HG03457 (cell line): ENCODE results near the gene WBP2.
A peak's percentile ranks its signal among the peaks of the same experiment; 100 is the strongest.

ENCODE experiments used
- ATAC-seq: cut with Tn5 transposase; IDR thresholded peaks from one replicate; pipeline ENCODE4 v1.9.1; 2021; ENCODE audit warnings: moderate number of reproducible peaks; ENCODE audit not compliant: unreplicated experiment

The WBP2 gene

DNA sequence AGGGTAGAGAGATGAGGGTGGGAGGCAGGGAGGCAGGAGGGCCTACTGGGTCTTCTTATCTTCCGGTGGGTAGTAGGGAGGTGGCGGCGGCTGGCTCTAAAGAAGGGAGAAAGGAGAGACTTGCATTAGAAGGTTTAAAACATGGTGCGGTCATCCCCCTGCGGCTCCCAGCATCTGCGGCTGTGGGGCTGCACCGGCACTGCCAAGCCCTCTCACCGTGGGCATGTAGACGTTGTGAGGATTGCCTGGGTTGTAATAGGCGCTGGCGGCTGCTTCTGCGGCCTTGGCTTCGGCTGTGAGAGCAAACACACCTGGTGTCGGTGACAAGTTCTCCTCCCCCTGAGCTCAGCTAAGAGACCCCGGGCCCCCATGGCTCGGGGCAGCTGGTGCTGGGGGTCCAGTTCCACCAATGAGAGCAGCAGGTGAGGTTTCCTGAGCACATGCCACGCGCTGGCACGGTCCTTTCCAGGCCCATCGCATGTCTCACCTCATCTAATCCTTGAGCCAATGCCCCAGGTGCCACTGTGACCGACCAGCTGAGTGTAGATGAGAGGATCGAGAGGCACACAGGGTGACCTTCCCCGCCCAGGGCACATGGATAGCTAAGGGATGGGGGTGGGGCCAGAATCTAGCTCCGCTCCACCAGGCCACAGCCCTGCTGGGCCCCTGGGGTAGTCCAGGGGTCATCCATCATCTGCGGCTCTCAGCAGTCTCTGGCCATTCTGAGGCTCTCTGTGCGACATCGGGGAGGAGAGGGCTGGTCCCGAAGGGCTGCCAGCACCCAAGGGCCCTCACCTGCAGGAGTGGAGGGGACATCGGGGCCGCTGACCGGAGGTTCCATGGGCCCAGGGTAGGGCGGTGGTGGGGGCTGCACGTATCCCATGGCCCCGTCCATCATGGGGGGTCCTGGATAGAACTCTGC, 8.2 kb downstream of the WBP2 start:
- ATAC-seq: no peak

DNA sequence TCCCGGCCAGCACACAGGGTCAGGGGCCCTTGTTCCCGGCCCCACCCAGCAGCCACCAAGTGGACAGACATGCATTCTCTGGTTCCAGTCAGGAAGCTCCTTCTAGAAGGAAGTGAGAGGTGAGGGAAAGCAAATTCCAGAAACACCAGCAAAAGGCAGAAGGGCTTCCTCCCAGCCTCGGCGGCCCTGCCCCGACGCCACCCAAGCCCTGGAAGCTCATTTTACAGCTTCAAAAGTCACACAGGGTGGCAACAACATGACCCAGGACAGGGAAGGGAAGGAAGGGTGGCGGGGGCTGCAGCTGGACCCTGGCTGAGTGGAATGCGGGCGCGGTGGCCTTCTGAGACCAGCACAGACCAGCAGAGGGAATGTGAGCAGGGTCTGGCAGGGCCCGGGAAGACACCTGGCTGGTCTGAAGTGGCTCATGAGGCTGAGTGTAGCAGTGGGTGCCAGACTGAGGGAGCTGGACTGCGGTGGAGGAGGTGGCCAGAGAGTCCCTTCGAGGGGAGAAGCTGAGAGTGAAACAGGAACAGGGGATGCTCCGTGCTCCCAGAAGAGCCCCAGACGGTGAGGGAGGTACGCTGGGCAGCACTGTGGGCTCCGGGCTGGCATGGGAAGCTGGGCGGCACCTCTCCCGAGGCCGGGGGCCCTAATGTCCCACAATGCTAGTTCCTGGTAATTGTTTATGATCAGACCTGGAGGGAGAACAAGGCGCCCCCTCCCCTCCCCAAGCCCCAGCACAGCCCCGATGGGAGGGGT, 9.0 kb downstream of the WBP2 start:
- no peak for ATAC-seq

DNA sequence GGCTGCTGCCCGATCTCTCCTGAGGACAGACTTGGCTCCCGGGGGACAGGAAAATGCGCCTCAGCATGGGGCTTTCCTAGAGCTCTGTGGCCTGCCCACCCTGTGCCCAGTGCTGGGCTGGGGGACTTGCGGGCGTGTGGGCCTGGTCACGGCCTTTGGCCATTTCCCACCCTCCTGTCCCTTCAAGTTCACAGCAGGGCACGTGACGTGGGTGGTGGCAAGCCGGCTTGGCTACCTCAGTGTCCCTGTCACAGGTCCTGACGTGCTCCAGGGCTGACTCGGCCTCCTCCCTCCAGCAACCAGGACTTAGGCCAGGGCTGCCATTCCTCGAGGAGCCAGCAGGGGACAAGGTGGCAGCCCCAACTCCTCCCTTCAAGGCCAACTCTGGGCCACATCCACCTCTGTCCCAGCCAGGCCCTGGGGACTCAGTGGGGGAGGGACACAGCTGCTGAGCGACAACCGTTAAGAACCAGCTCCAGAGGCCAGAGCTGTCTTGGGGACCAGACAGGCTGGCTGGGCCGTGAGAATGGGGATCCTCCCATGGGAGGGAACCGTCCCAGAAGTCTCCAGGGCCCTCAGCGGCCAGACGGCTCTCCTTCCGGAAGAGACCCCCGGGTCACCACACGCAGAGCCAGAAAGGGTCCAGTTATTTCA, 9.9 kb downstream of the WBP2 start:
- peak; percentile 55 for ATAC-seq

DNA sequence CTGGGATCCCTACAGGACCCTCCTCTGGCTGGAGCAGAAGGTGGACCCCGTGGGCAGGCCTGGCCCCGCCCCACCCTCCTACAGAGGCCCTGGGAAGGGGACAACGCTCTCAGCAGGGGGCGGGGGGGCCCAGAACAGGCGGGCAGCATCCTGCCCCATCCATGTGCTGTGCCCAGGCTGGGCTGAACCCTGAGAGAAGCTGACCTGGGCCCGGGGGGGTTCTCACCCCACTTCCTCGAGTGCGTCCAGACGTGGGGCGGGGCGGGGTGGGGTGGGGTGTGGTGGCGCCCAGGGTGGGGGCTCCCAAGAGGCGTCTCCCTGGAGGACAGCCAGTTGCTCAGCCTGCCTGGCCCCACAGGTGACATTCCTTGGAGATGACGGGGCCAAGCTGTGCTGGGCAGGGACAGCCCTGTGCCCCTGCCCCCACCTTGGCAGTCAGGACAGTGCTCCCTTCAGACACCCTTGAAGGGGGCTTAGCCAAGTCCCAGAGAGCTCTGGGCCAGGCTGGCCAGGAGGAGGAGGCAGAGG, 10.5 kb downstream of the WBP2 start:
- ATAC-seq: no peak

- ATAC-seq: no peak
These were observed 11.3 kb downstream of the WBP2 start, which contains the start of gene UNC13D for GRCh38 chr17:75843577-75844529. Gene UNC13D (minus strand): TSS chr17:75844404. CDS start chr17:75844337, 67 bp downstream.

- ATAC-seq: no peak
These were observed 12.1 kb downstream of the WBP2 start for GRCh38 chr17:75842963-75843576.

GRCh38 chr17:75842411-75842810, 12.7 kb downstream of the WBP2 start:
- ATAC-seq: no peak

GRCh38 chr17:75840799-75841164, 14.4 kb downstream of the WBP2 start:
- no peak for ATAC-seq

DNA sequence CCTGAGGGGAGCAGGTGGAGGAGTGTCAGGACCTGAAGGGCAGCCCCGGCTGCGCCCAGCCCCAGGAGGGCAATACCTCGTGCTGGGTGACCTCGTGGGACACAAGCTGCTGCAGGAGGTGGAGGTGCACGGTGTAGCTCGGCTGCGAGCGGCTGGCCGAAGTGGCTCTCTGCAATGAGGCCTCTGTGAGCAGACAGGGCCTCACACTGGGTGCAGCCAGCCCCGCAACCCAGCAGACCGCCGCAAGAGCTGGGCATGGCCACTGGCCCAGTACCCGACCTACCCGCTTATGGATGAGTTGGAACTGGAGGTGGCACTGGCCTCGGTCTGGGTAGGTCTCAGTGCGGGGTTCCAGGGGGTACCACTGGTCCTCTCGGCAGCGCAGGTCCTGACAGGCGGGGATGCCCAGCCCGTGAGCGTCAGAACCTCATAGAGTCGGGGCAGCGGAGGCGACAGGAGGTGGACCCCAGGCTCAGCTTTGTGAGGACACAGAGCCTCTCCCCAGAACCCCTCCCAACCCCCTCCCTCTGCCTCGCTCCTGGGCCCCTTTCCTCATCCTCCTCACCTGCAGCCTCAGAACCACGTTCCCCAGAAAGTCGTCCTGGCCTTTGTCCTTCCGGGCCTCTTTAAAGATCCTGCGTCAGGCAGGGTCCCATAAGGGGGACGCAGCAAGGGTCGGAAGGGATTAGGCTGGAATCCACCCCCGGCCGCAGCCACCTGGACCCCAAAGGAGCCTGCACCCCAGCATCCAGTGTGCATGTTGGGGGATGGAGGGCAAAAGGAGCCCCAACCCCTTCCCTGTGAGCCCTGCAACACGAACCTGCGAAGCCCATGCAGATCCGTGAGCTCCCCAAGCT, 15.0 kb downstream of the WBP2 start:
- ATAC-seq: no peak

DNA sequence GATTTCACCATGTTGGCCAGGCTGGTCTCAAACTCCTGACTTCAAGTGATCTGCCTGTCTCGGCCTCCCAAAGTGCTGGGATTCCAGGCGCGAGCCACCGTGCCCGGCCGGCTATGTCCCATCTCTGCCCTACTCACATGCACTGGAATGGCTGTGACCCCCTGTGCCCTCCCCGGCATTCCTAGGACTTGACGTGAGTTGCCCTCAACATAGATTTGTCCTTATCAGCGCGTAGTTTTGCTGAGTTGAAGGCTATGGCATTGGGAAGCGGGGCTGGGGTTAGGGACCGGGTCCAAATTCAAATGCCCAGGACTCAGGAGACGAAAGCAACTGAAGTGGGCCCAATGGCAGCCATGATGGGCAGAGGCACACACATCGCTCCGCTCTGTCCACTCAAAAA, 16.7 kb downstream of the WBP2 start:
- no peak for ATAC-seq

DNA sequence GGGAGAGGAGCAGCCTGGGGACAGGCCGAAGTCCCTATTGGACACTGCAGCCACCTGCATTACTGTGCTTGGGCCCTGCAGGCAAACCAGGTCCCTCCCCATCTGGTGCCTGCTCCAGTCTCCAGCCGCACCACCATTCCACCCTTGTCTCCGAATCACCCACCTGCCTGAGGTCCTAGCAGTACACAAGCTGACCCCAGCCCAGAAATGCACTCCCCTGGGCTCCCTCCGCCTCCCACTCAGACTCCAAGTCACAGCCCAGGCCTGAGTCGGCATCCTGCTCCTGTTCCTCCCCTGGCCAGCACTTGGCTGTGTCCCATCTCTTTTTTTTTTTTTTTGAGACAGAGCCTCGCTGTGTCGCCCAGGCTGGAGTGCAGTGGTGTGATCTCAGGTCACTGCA, 17.2 kb downstream of the WBP2 start:
- ATAC-seq: no peak

- no peak for ATAC-seq
These were observed 18.5 kb downstream of the WBP2 start for GRCh38 chr17:75836605-75837004.

DNA sequence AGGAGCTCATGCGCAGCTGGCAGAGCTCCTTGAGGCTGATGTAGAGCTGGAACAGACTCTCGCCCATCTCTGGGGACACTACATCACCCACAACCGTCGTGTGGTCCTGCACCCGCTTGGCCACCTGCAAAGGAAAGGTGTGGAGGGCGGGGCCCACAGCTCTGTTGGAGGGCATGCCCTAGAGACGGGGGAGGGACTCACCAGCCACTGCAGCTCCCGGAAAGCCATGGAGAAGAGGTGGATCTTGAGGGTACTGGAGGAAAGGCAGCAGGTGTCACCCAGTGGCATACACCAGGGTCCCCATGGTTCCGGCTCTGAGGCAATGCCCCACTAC, 19.5 kb downstream of the WBP2 start:
- no peak for ATAC-seq

DNA sequence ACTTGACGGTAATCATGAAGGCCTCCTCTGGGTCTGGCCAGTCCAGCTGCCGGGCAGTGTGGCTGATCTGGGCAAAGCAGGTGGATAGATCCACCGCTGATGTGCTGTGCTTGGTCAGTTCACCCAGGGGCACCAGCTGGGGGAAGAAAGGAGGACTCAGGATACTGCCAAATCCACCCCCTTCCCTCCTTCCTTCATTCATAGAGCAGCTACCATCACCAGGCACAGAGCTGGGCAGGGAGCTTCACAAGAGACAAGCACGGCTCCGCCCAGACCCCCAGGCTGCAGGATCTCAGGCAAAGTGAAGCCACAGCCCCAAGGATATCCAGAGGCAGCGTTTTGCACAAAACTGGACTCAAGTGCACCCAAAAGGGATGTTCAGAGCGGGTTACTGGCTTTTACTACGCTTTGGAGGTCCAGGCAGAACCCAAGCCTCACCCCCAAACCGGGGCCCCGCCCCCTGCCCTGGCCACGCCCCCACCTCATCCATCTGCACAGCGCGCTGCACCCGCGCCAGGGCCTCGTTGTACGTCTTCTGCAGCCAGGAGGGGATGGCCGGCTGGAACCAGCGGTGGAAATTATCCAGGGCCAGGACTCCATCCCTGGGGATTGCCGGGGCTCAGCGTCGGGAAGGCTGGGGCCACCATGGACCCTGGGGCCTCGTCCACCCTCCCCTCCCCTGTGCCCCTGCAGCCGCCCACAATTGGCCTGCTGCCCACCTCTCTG, 20.0 kb downstream of the WBP2 start:
- no peak for ATAC-seq

GRCh38 chr17:75834279-75834920, 20.7 kb downstream of the WBP2 start:
- no peak for ATAC-seq

- no peak for ATAC-seq
These were observed 22.3 kb downstream of the WBP2 start for GRCh38 chr17:75832652-75833400.

DNA sequence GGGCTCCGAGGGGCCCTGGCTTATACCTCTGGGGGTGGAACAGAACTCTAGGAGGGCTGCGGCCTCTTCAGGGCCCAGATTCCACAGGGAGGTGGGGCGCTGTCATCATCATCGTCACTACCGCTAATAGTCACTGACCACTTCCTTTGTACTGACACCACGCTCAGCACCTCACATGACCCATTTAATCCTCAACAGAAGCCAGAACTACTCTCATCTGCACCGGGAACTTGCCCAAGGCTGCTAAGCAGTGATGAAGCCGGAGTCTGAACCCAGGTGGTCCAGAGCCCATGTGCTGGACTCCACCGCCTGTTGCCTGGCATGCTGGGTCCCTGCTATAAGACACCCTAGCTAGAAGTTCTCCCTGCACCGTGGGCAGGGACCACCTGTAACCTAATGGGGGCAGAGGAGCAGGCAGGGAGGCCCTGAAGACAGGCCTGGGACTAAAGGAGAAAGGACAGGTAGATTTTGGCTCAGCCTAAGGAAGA, 22.9 kb downstream of the WBP2 start:
- ATAC-seq: no peak
